Liver (tissue), 9 donors: ENCODE results near the gene TOE1. TPM values are rescaled to one million over a fixed set of nuclear protein-coding genes. Genes with fewer than 3 reads are reported as not detected.

Experiments used
- DNase-seq: peaks from one replicate; pipeline ENCODE4 v3.0.0-alpha.2; 2017; ENCODE audit warnings: low spot score
- H3K27ac ChIP-seq, 2 donors: one replicate each; pipeline ENCODE4 v1.7.0; 2013; ENCODE audit warnings: inconsistent platforms in 2 of 2, low read length in 2 of 2, control low read depth in 1 of 2, low read depth in 1 of 2, mild to moderate bottlenecking in 1 of 2
- H3K27me3 ChIP-seq, 4 donors: one replicate each; pipeline versions ENCODE4 v1.6.1 to v1.7.0; 2013; ENCODE audit warnings: low read length in 3 of 4, inconsistent platforms in 1 of 4, mild to moderate bottlenecking in 1 of 4, moderate library complexity in 1 of 4; ENCODE audit not compliant: control insufficient read depth in 4 of 4, insufficient read depth in 4 of 4
- H3K36me3 ChIP-seq, 4 donors: one replicate each; pipeline versions ENCODE4 v1.6.1 to v1.7.0; 2013; ENCODE audit warnings: low read length in 3 of 4, mild to moderate bottlenecking in 3 of 4, low read depth in 1 of 4, moderate library complexity in 1 of 4; ENCODE audit not compliant: control insufficient read depth in 4 of 4, insufficient read depth in 3 of 4
- H3K4me1 ChIP-seq, 4 donors: one replicate each; pipeline versions ENCODE4 v1.6.1 to v1.7.0; 2013; ENCODE audit warnings: low read length in 3 of 4, mild to moderate bottlenecking in 3 of 4, moderate library complexity in 1 of 4; ENCODE audit not compliant: control insufficient read depth in 4 of 4, insufficient read depth in 4 of 4
- H3K4me3 ChIP-seq, 3 donors: one replicate each; pipeline versions ENCODE4 v1.6.1 to v1.7.0; 2013; ENCODE audit warnings: low read length in 3 of 3, control low read depth in 1 of 3, low read depth in 1 of 3, mild to moderate bottlenecking in 1 of 3
- H3K9ac ChIP-seq, 2 donors: one replicate each; pipeline ENCODE4 v1.7.0; 2013; ENCODE audit warnings: low read length in 2 of 2, mild to moderate bottlenecking in 2 of 2, moderate library complexity in 2 of 2, control low read depth in 1 of 2, low read depth in 1 of 2
- H3K9me3 ChIP-seq, 4 donors: one replicate each; pipeline versions ENCODE4 v1.6.1 to v1.7.0; 2013; ENCODE audit warnings: low read length in 3 of 4; ENCODE audit not compliant: control insufficient read depth in 4 of 4
- ATF3 ChIP-seq: IDR thresholded peaks from 2 replicates; pipeline ENCODE4 v1.6.1; 2016; ENCODE audit warnings: antibody characterized with exemption
- CTCF ChIP-seq: fragments of 150-350 bp; IDR thresholded peaks from 2 replicates; pipeline ENCODE4 v1.5.1; 2017; ENCODE audit warnings: improper control_type of control experiment, low read depth, low read length; ENCODE audit not compliant: missing input control
- EGR1 ChIP-seq, 2 donors: IDR thresholded peaks; 2 replicates each; pipeline ENCODE4 v1.6.1; 2016 to 2018; ENCODE audit warnings: antibody characterized with exemption in 2 of 2, low read depth in 2 of 2
- FOXA1 ChIP-seq: IDR thresholded peaks from 2 replicates; pipeline ENCODE4 v1.6.1; 2016; ENCODE audit warnings: antibody characterized with exemption
- FOXA2 ChIP-seq: IDR thresholded peaks from 2 replicates; pipeline ENCODE4 v1.6.1; 2016; ENCODE audit warnings: antibody characterized with exemption
- GABPA ChIP-seq, 2 donors: IDR thresholded peaks in 1 of 2; conservative IDR thresholded peaks in 1 of 2; 2 replicates each; pipeline ENCODE4 v1.6.1; 2016; ENCODE audit warnings: antibody characterized with exemption in 2 of 2, mild to moderate bottlenecking in 1 of 2, moderate library complexity in 1 of 2
- HNF4A ChIP-seq, 2 donors: conservative IDR thresholded peaks; 2 replicates each; pipeline ENCODE4 v1.6.1; 2016; ENCODE audit warnings: antibody characterized with exemption in 2 of 2, mild to moderate bottlenecking in 2 of 2
- HNF4G ChIP-seq: IDR thresholded peaks from 2 replicates; pipeline ENCODE4 v1.6.1; 2016; ENCODE audit warnings: antibody characterized with exemption
- JUND ChIP-seq, 2 donors: IDR thresholded peaks; 2 replicates each; pipeline ENCODE4 v1.6.1; 2016; ENCODE audit warnings: antibody characterized with exemption in 2 of 2
- MAX ChIP-seq: IDR thresholded peaks from 2 replicates; pipeline ENCODE4 v1.6.1; 2016; ENCODE audit warnings: antibody characterized with exemption
- NR2F2 ChIP-seq: IDR thresholded peaks from 2 replicates; pipeline ENCODE4 v1.6.1; 2016; ENCODE audit warnings: antibody characterized with exemption
- RAD21 ChIP-seq, 2 donors: IDR thresholded peaks; 2 replicates each; pipeline ENCODE4 v1.6.1; 2016; ENCODE audit warnings: antibody characterized with exemption in 2 of 2, mild to moderate bottlenecking in 2 of 2
- REST ChIP-seq: IDR thresholded peaks from 2 replicates; pipeline ENCODE4 v1.6.1; 2016; ENCODE audit warnings: antibody characterized with exemption, mild to moderate bottlenecking
- RXRA ChIP-seq, 2 donors: IDR thresholded peaks; 2 replicates each; pipeline ENCODE4 v1.6.1; 2017 to 2018; ENCODE audit warnings: antibody characterized with exemption in 2 of 2, mild to moderate bottlenecking in 1 of 2
- SP1 ChIP-seq: IDR thresholded peaks from 2 replicates; pipeline ENCODE4 v1.6.1; 2018; ENCODE audit warnings: antibody characterized with exemption, mild to moderate bottlenecking
- TAF1 ChIP-seq: conservative IDR thresholded peaks from 2 replicates; pipeline ENCODE4 v1.6.1; 2016; ENCODE audit warnings: antibody characterized with exemption, mild to moderate bottlenecking
- YY1 ChIP-seq: IDR thresholded peaks from 2 replicates; pipeline ENCODE4 v1.6.1; 2016; ENCODE audit warnings: antibody characterized with exemption, mild to moderate bottlenecking
- ZBTB33 ChIP-seq: IDR thresholded peaks from 2 replicates; pipeline ENCODE4 v1.6.1; 2016; ENCODE audit warnings: antibody characterized with exemption
- WGBS: extraction: QIAGEN DNeasy Blood & Tissue Kit; methylation state at CpG from one replicate; pipeline ENCODE4 v1.1.7; 2013; 5-methylcytosine and 5-hydroxymethylcytosine counted together
- polyA plus RNA-seq, 2 donors: library from polyadenylated mRNA; stranded (reverse) in 1 of 2; unstranded in 1 of 2; fragments of 200-250 nt in 1 of 2; fragments of >200 nt in 1 of 2; fragmentation: Nextera tagmentation in 1 of 2; extraction: Ambion mirVana in 1 of 2; gene quantifications; one replicate each; pipeline versions ENCODE4 v1.2.1 to v1.2.3, GENCODE V29; 2013 to 2015
- total RNA-seq, 2 donors: library from RNA; depleted of rRNA; stranded (reverse); fragments of >200 nt; gene quantifications; one replicate each; pipeline ENCODE4 v1.2.3, GENCODE V29; 2014
- donor health status: healthy.
- donor health status: healthy.
- donor health status: healthy.
- donor health status: healthy.
- donor health status: healthy.

TOE1 gene
- total and polyA plus RNA-seq, 4 donors = 3.5 to 9.1 (median 5.8) TPM

GRCh38 chr1:45297666-45298356 is 42.2 kb upstream of the TOE1 start:
- no peak overlapping the region for H3K27ac ChIP-seq
- no peak overlapping the region for H3K9ac ChIP-seq
- no peaks in the 10 kb centered on the region for H3K9me3 ChIP-seq
- H3K36me3 ChIP-seq = no peaks in the 10 kb centered on the region
- H3K4me1 ChIP-seq = peaks cover 2 to 5% (median 4%) of the 10 kb centered on the region in 4 donors
- no peak for DNase-seq
- H3K27me3 ChIP-seq = no peaks in the 10 kb centered on the region
- TF ChIP-seq ATF3 = no peak
- TF ChIP-seq TAF1 = no peak
- TF ChIP-seq RAD21 (IDR thresholded peaks at IDR 0.05) = peak in 1 of 2 donors; percentile 50
- no peak for TF ChIP-seq CTCF
- peak; percentile 66 to 76 for TF ChIP-seq HNF4A (conservative IDR thresholded peaks at IDR 0.05)
- TF ChIP-seq GABPA (IDR thresholded peaks at IDR 0.05 in 1 of 2, conservative IDR thresholded peaks at IDR 0.05 in 1 of 2) = no peak
- TF ChIP-seq YY1 = no peak
- peak in 1 of 2 donors; percentile 9 for TF ChIP-seq JUND (IDR thresholded peaks at IDR 0.05)
- TF ChIP-seq EGR1 (IDR thresholded peaks at IDR 0.05; ENCODE audit: low read depth in 2 of 2) = no peak
- TF ChIP-seq NR2F2 = no peak
- TF ChIP-seq ZBTB33 = no peak
- peak; percentile 34 for TF ChIP-seq FOXA2
- TF ChIP-seq RXRA (IDR thresholded peaks at IDR 0.05) = peak; percentile 70 to 85
- TF ChIP-seq MAX = no peak
- no peak for TF ChIP-seq FOXA1
- TF ChIP-seq HNF4G = no peak
- no peak for TF ChIP-seq REST
- peak; percentile 57 for TF ChIP-seq SP1
- no peak overlapping the region for H3K4me3 ChIP-seq
- WGBS = 72% methylated on average over 8 of the region's 8 CpGs
